Ovary (tissue), 9 donors: ENCODE data around the gene HSPA12B. TPM values are rescaled to one million over a fixed set of nuclear protein-coding genes. Genes with fewer than 3 reads are reported as not detected.

ENCODE experiments used
- DNase-seq, 5 donors: peaks; one replicate each; pipeline ENCODE4 v3.0.0-alpha.2; 2019 to 2020
- H3K27ac ChIP-seq, 2 donors: fragments of 200-600 bp; one replicate each; pipeline versions ENCODE4 v1.5.1 to v1.8.0; 2019 to 2022
- H3K27me3 ChIP-seq: fragments of 200-600 bp; one replicate; pipeline ENCODE4 v1.8.0; 2022
- H3K36me3 ChIP-seq: fragments of 200-600 bp; sonication (generic); one replicate; pipeline ENCODE4 v1.5.1; 2019
- H3K4me1 ChIP-seq: one replicate; pipeline ENCODE4 v1.8.1; 2013; ENCODE audit warnings: mild to moderate bottlenecking, moderate library complexity; ENCODE audit not compliant: insufficient read depth
- H3K4me3 ChIP-seq: fragments of 200-600 bp; sonication (generic); one replicate; pipeline ENCODE4 v1.5.1; 2017
- H3K9me3 ChIP-seq, 2 donors: fragments of 200-600 bp in 1 of 2; sonication (generic) in 1 of 2; one replicate each; pipeline versions ENCODE4 v1.5.1 to v1.8.1; 2013 to 2019; ENCODE audit warnings: mild to moderate bottlenecking in 1 of 2, moderate library complexity in 1 of 2
- CTCF ChIP-seq, 3 donors: fragments of 450-650 bp in 2 of 3; fragments of 200-600 bp in 1 of 3; IDR thresholded peaks; one replicate each; pipeline versions ENCODE4 v1.5.1 to v1.8.0; 2016 to 2022; ENCODE audit warnings: antibody characterized with exemption in 3 of 3, mild to moderate bottlenecking in 1 of 3
- EP300 ChIP-seq: sonication (generic); formaldehyde crosslinking; IDR thresholded peaks from one replicate; pipeline ENCODE4 v1.6.1; 2017; ENCODE audit warnings: antibody characterized with exemption
- POLR2A ChIP-seq: fragments of 450-650 bp; IDR thresholded peaks from one replicate; pipeline ENCODE4 v1.6.1; 2017; ENCODE audit warnings: antibody characterized with exemption, mild to moderate bottlenecking, moderate library complexity
- WGBS, 3 donors: extraction: QIAGEN DNeasy Blood & Tissue Kit in 1 of 3; methylation state at CpG; one replicate each; pipeline versions ENCODE4 v1.1.5 to v1.1.7; 2013 to 2017; 5-methylcytosine and 5-hydroxymethylcytosine counted together
- intact Hi-C, 4 donors: fragments of 100-400 bp; cut with DNase I; formaldehyde crosslinking; loops; one replicate each; pipeline versions ENCODE4 v1.11.0 to v1.15.1; 2022 to 2023
- polyA plus RNA-seq, 2 donors: library from polyadenylated mRNA; stranded (reverse); fragments of 200-250 nt in 1 of 2; fragments of 350-450 nt in 1 of 2; fragmentation: Illumina TruSeq in 1 of 2; extraction: RNeasy Lipid Tissue Mini Kit (QIAGEN cat#74804) in 1 of 2; gene quantifications; one replicate each; pipeline ENCODE4 v1.2.3, GENCODE V29; 2013 to 2014
- total RNA-seq, 7 donors: library from RNA; depleted of rRNA in 2 of 7; stranded (reverse); fragments of >200 nt in 2 of 7; fragmentation: NEBNext Ultra II Directional in 3 of 7; extraction: Animal tissue kit (Norgen Biotek cat#: 25700) in 3 of 7; gene quantifications; one replicate each; pipeline versions ENCODE4 v1.1.0 to v1.2.4, GENCODE V29; 2016 to 2023
- donor health status: DM: no; HTN: no; CAD: no; lungs with moderate emphysema.
- donor health status: DM: no; HTN: no; CAD: no.
- donor health status: Bipolar disorder and iron deficiency.
- donor health status: DM: yes; HTN: yes; CAD: no.
- donor health status: DM: no; HTN: no; CAD: no.
- donor health status: DM: yes; HTN: yes; CAD: no.

Gene HSPA12B
- total and polyA plus RNA-seq, 9 donors, result 4.6 to 22.8 (median 7.4) TPM

GRCh38 chr20:3763671-3764601, 31.5 kb downstream of the HSPA12B start:
- TF ChIP-seq EP300 (no peak), CTCF (IDR thresholded peaks at IDR 0.05) (no peak), POLR2A (no peak)
- intact Hi-C loops, result loop anchor here in 1 of 4 donors (10.0 kb wide), 1 partner anchor 79 kb away; the partner anchor contains the start of gene ADAM33
- Histone ChIP-seq H3K36me3 (no peaks in the 10 kb centered on the region), H3K4me3 (no peak overlapping the region), H3K27ac (no peak overlapping the region), H3K27me3 (no peaks in the 10 kb centered on the region), H3K9me3 (no peaks in the 10 kb centered on the region), H3K4me1 (peaks cover 29% of the 10 kb centered on the region)
- 82 to 89% (median 85%) methylated on average over 8 of the region's 8 CpGs for WGBS, 3 donors
- no peak for DNase-seq

- WGBS, 3 donors, result 79 to 89% (median 86%) methylated on average over 3 of the region's 3 CpGs
- Histone ChIP-seq H3K4me1 (peaks cover 24% of the 10 kb centered on the region), H3K9me3 (no peaks in the 10 kb centered on the region), H3K36me3 (no peaks in the 10 kb centered on the region), H3K27me3 (no peaks in the 10 kb centered on the region), H3K27ac (no peak overlapping the region), H3K4me3 (no peak overlapping the region)
- intact Hi-C loops, result loop anchor here in 1 of 4 donors (10.0 kb wide), 1 partner anchor 80 kb away; the partner anchor contains the start of gene ADAM33
- no peak for DNase-seq
- TF ChIP-seq POLR2A (no peak), EP300 (no peak), CTCF (IDR thresholded peaks at IDR 0.05) (no peak)
Measured at GRCh38 chr20:3764659-3765058, 32.2 kb downstream of the HSPA12B start.

- H3K36me3 ChIP-seq, result no peaks in the 10 kb centered on the region
- no peaks in the 10 kb centered on the region for H3K27me3 ChIP-seq
- H3K4me3 ChIP-seq, result no peak overlapping the region
- intact Hi-C loops, result loop anchor here in 1 of 4 donors (10.0 kb wide), 1 partner anchor 81 kb away; the partner anchor contains the start of gene ADAM33
- no peak for DNase-seq
- WGBS, 3 donors, result 30 to 48% (median 46%) methylated on average over 3 of the region's 3 CpGs
- no peaks in the 10 kb centered on the region for H3K9me3 ChIP-seq
- peak overlapping the region in 1 of 2 donors; percentile 92 for H3K27ac ChIP-seq
- no peak for TF ChIP-seq CTCF (IDR thresholded peaks at IDR 0.05)
- no peak for TF ChIP-seq EP300
- TF ChIP-seq POLR2A, result no peak
- H3K4me1 ChIP-seq, result peaks cover 18% of the 10 kb centered on the region
Measured at GRCh38 chr20:3765171-3765882, 32.8 kb downstream of the HSPA12B start.

GRCh38 chr20:3766422-3767109, 34.1 kb downstream of the HSPA12B start:
- H3K27ac ChIP-seq, result peak overlapping the region; percentile 23 to 92
- intact Hi-C loops, result loop anchor here in 1 of 4 donors (10.0 kb wide), 1 partner anchor 82 kb away; the partner anchor contains the start of gene ADAM33
- TF ChIP-seq CTCF (IDR thresholded peaks at IDR 0.05) (no peak), POLR2A (no peak), EP300 (no peak)

More at GRCh38 chr20:3766422-3767109, 34.1 kb downstream of the HSPA12B start:
- Histone ChIP-seq H3K4me3 (peak overlapping the region; percentile 77), H3K9me3 (no peaks in the 10 kb centered on the region), H3K27me3 (no peaks in the 10 kb centered on the region), H3K4me1 (peaks cover 15% of the 10 kb centered on the region), H3K36me3 (no peaks in the 10 kb centered on the region)
- no peak for DNase-seq
- WGBS, 3 donors, result 5 to 9% (median 6%) methylated on average over 9 of the region's 9 CpGs
